Left ventricle myocardium inferior (tissue), 1 donor: ENCODE data around the gene DNAJB8. TPM values are rescaled to one million over a fixed set of nuclear protein-coding genes. Genes with fewer than 3 reads are reported as not detected.

Experiments used
- DNase-seq: peaks from one replicate; pipeline ENCODE4 v3.0.0-alpha.2; 2020
- H3K27ac ChIP-seq: fragments of 200-600 bp; replicated peaks from 2 replicates; pipeline ENCODE4 v1.8.0; 2021
- H3K27me3 ChIP-seq: fragments of 200-600 bp; 2 replicates; pipeline ENCODE4 v1.8.0; 2021; ENCODE audit warnings: low read depth
- H3K36me3 ChIP-seq: fragments of 200-600 bp; 2 replicates; pipeline ENCODE4 v1.8.0; 2021
- H3K4me1 ChIP-seq: fragments of 200-600 bp; 2 replicates; pipeline ENCODE4 v1.8.0; 2021
- H3K4me3 ChIP-seq: fragments of 200-600 bp; 2 replicates; pipeline ENCODE4 v1.8.0; 2021; ENCODE audit warnings: mild to moderate bottlenecking, moderate library complexity
- H3K9me3 ChIP-seq: fragments of 200-600 bp; replicated peaks from 2 replicates; pipeline ENCODE4 v1.8.0; 2021
- intact Hi-C: fragments of 100-400 bp; cut with micrococcal nuclease; formaldehyde crosslinking; loops from one replicate; pipeline ENCODE4 v1.11.0; 2022
- total RNA-seq: library from RNA; stranded (reverse); fragmentation: NEBNext Ultra II Directional; extraction: Animal tissue kit (Norgen Biotek cat#: 25700); gene quantifications from one replicate; pipeline ENCODE4 v1.2.1, GENCODE V29; 2021
- TF ChIP-seq, protein P1 (sequence below): fragments of 200-600 bp; IDR thresholded peaks from 2 replicates; pipeline ENCODE4 v1.8.0; 2021; ENCODE audit warnings: antibody characterized with exemption, mild to moderate bottlenecking, borderline replicate concordance
- donor health status: DM: no; HTN: yes; CAD: no; lungs with severe emphysema.

Gene DNAJB8
- total RNA-seq, 1 donor from 2014 or later, result not detected

DNA sequence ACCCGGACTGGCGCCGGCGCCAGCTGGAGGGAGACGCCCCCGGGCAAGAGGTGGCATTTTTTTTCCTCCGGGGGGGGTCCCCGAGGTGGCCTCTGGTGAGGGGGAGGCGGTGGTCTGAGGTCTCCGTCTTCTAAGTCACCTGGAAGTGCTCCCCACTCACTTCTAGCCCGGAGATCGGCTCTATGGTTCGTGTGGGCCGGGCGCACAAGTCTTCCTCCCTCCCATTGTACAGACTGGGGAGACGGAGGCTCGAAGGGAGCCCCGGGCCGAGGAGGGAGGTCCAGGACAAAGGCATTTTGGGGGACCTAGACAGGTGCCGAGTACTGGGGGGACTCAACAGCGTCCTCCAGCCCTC, 21.9 kb upstream of the DNAJB8 start:
- H3K36me3 ChIP-seq, result peaks cover 6% of the 10 kb centered on the region
- H3K9me3 ChIP-seq, result no peaks in the 10 kb centered on the region
- no peak for DNase-seq
- peak overlapping the region; percentile 81 for H3K4me3 ChIP-seq
- TF ChIP-seq, protein P1, sequence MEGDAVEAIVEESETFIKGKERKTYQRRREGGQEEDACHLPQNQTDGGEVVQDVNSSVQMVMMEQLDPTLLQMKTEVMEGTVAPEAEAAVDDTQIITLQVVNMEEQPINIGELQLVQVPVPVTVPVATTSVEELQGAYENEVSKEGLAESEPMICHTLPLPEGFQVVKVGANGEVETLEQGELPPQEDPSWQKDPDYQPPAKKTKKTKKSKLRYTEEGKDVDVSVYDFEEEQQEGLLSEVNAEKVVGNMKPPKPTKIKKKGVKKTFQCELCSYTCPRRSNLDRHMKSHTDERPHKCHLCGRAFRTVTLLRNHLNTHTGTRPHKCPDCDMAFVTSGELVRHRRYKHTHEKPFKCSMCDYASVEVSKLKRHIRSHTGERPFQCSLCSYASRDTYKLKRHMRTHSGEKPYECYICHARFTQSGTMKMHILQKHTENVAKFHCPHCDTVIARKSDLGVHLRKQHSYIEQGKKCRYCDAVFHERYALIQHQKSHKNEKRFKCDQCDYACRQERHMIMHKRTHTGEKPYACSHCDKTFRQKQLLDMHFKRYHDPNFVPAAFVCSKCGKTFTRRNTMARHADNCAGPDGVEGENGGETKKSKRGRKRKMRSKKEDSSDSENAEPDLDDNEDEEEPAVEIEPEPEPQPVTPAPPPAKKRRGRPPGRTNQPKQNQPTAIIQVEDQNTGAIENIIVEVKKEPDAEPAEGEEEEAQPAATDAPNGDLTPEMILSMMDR, result no peak
- peaks cover 97% of the 10 kb centered on the region for H3K4me1 ChIP-seq
- intact Hi-C loops, result no loop called here
- H3K27ac ChIP-seq, result peak overlapping the region; percentile 94
- peaks cover 100% of the 10 kb centered on the region for H3K27me3 ChIP-seq

GRCh38 chr3:128487813-128488635, 21.3 kb upstream of the DNAJB8 start:
- Histone ChIP-seq H3K9me3 (no peaks in the 10 kb centered on the region), H3K36me3 (peaks cover 6% of the 10 kb centered on the region), H3K4me1 (peaks cover 98% of the 10 kb centered on the region), H3K27ac (peak overlapping the region; percentile 94), H3K27me3 (peaks cover 100% of the 10 kb centered on the region), H3K4me3 (peak overlapping the region; percentile 81)
- DNase-seq, result peak; percentile 89
- intact Hi-C loops, result no loop called here
- TF ChIP-seq, protein P1, result no peak

- DNase-seq, result no peak
- Histone ChIP-seq H3K9me3 (no peaks in the 10 kb centered on the region), H3K27ac (peak overlapping the region; percentile 94), H3K4me1 (peaks cover 98% of the 10 kb centered on the region), H3K4me3 (peak overlapping the region; percentile 81), H3K27me3 (peaks cover 100% of the 10 kb centered on the region), H3K36me3 (peaks cover 6% of the 10 kb centered on the region)
- intact Hi-C loops, result no loop called here
- TF ChIP-seq, protein P1, result no peak
Observed at GRCh38 chr3:128487538-128487812, 20.8 kb upstream of the DNAJB8 start.

DNA sequence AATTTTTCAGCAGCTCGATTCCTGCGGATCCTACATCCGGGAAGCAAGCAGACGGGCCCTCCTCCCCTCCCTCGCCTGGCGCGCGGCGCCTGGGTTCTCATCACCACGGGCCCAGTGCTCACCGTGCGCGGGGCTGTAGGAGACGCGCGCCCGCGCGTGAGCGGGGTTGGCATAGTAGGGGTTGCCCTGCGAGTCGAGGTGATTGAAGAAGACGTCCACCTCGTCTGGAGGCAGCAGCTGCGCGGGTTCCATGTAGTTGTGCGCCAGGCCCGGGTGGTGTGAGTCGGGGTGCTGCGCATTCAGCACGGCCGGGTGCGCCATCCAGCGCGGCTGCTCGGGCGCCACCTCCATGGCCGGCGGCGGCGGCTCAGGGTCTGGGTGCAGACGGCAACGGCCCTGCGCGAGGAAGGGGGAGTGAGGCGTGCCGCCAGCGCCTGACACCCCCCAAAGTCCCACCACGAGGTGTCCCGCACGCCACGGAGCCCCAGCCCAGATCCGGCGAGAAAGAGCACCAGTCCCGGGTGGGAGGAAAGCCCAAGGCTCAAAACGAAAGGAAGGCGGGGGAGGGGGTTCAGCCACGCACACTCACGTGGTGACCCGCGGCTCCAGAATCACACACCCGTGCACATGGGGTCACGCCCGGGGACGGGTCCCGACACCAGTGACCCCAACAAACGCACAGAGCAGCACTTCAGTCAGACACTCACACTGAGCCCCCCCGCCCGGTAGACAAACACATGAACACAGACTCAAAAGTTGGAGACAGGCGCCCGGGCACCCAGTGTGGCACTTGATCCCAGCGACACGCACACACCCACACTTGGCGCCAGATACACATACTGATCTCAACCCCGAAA, 20.2 kb upstream of the DNAJB8 start:
- H3K4me1 ChIP-seq, result peaks cover 98% of the 10 kb centered on the region
- TF ChIP-seq, protein P1, result no peak
- no peaks in the 10 kb centered on the region for H3K9me3 ChIP-seq
- H3K27me3 ChIP-seq, result peaks cover 100% of the 10 kb centered on the region
- peaks cover 6% of the 10 kb centered on the region for H3K36me3 ChIP-seq
- peak overlapping the region; percentile 94 for H3K27ac ChIP-seq
- no peak for DNase-seq
- peak overlapping the region; percentile 81 for H3K4me3 ChIP-seq
- intact Hi-C loops, result no loop called here

DNA sequence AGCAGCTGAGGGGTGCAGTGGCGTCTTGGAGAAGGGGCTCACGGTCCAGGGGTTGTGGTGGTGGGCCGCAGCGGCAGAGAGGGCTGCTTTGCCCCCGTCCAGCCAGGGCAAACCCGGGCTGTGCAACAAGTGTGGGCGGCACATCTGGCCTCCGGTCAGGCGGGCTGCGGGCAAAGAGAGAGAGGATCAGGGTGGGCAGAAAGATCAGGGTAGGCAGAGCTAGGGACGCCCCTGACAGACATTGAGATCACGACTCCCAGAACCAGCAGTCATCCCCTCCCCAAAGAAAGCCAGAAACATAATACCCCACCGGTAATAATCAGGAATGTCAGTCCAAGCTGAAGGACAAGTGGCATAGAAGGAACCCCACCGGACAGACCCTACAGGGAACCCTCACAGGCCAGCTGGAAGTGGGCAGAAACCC, 19.5 kb upstream of the DNAJB8 start:
- H3K27ac ChIP-seq, result peak overlapping the region; percentile 94
- DNase-seq, result no peak
- peaks cover 100% of the 10 kb centered on the region for H3K27me3 ChIP-seq
- peak overlapping the region; percentile 81 for H3K4me3 ChIP-seq
- H3K4me1 ChIP-seq, result peaks cover 96% of the 10 kb centered on the region
- no peaks in the 10 kb centered on the region for H3K9me3 ChIP-seq
- intact Hi-C loops, result no loop called here
- TF ChIP-seq, protein P1, result no peak
- peaks cover 6% of the 10 kb centered on the region for H3K36me3 ChIP-seq
